ENCODE data around the gene RSAD2.

- TF ChIP-seq ESRRA (CRISPR knock-in tag; IDR thresholded peaks at IDR 0.05; ENCODE audit: borderline replicate concordance), result no peak
- no peak for TF ChIP-seq JUN (CRISPR knock-in tag; IDR thresholded peaks at IDR 0.05)
- no peak for TF ChIP-seq ZNF423 (CRISPR knock-in tag; IDR thresholded peaks at IDR 0.05)
- TF ChIP-seq CTCF (IDR thresholded peaks at IDR 0.05), result no peak
- TF ChIP-seq AFF4 (CRISPR knock-in tag; IDR thresholded peaks at IDR 0.05; ENCODE audit: borderline replicate concordance), result no peak
- TF ChIP-seq CDX4 (CRISPR knock-in tag; IDR thresholded peaks at IDR 0.05; ENCODE audit: borderline replicate concordance), result no peak
- TF ChIP-seq PREB (CRISPR knock-in tag; IDR thresholded peaks at IDR 0.05; ENCODE audit: borderline replicate concordance), result no peak
- no peak for TF ChIP-seq ZBTB21 (CRISPR knock-in tag; IDR thresholded peaks at IDR 0.05; ENCODE audit: borderline replicate concordance)
- TF ChIP-seq FOXK1 (CRISPR knock-in tag; IDR thresholded peaks at IDR 0.05), result no peak
- TF ChIP-seq ZNF416 (CRISPR knock-in tag; IDR thresholded peaks at IDR 0.05), result no peak
These were observed 31.7 kb upstream of the RSAD2 start for GRCh38 chr2:6845903-6846302.

All from WTC11 (cell line).